Right ventricle myocardium inferior (tissue), 1 donor: Measurements from ENCODE around the gene PIM3. TPM values are rescaled to one million over a fixed set of nuclear protein-coding genes. Genes with fewer than 3 reads are reported as not detected.

Experiments
- ATAC-seq: fragments of 200-7000 bp; cut with Tn5 transposase; one replicate; pipeline ENCODE4 v1.9.1; 2020; ENCODE audit warnings: mild to moderate bottlenecking, moderate library complexity
- DNase-seq: peaks from one replicate; pipeline ENCODE4 v3.0.0; 2021; ENCODE audit errors: missing footprints
- intact Hi-C: fragments of 100-400 bp; cut with DNase I; formaldehyde crosslinking; loops from one replicate; pipeline ENCODE4 v1.11.0; 2022
- total RNA-seq: library from RNA; stranded (reverse); fragmentation: NEBNext Ultra II Directional; extraction: Animal tissue kit (Norgen Biotek cat#: 25700); gene quantifications from one replicate; pipeline ENCODE4 v1.2.1, GENCODE V29; 2021
- donor health status: DM: no; HTN: yes; CAD: no; lungs with severe emphysema.

The PIM3 gene
- total RNA-seq, 1 donor from 2014 or later: 56.9 TPM

DNA sequence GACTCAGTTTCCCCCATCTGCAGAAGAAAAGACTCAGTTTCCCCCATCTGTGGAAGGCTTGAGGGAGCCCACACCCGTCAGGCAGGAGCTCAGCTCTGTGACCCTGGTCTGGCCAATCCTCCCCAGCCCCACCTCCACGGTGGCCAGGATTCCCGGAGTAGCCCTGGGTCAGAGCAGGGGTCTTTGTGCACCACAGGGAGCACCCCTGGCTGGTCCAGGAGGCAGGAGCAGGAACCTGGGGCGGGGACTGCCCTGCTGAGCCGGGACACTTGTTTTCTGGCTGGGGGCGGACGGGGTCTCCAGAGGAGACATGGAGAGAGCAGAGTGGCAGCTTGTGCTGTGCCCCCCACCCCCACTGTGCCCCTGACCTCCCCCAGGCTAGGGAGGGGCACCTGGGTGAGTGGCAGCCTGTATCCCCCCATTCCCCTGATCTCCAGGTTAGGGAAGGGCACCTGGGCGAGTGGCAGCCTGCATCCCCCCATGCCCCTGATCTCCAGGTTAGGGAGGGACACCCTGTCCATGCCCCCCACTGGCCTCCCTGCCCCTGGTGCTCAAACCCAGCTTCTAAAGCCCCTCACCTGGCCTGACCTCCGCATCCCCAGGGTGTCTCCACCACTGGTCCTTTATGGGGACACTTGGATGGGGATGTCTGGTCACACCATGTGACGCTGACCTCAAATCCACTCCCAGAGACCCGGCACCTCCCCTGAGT, 33.2 kb downstream of the PIM3 start:
- intact Hi-C loops: loop anchor here (1.0 to 5.0 kb wide), 2 partner anchors 38 to 64 kb away; no protein-coding TSS in a partner anchor
- no peak for DNase-seq
- no peak for ATAC-seq

DNA sequence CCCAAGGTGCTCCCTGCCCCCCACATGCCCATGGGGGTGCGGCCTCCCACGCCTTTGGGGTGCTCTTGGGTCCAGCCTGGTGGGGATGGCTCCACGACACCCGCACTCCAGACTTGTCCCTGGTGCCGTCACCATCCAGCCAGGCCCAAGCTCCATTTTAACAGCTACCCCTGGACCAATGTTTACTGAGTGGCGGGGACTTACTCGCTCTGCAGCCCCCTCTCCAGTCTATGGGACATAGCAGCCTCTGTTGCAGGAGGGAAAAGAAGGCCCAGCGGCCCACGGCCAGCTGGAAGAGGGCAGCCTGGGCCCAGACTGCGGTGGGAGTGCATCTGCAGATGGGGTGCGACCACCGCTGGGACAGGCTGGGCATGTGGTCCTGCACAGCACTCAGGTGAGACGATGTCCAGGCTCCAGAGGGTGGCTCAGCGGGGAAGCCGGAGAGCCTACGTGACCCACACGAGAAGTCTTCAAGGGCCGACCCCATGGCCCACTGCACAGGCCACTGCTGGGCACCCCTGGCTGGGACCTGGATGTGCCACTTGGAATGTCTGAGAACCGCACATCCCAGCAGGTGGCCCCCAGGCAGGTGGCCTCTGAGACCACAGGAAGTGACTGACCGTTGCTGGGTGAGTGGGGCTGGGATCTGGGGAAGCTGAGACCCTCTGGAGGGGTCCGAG, 33.9 kb downstream of the PIM3 start:
- ATAC-seq (no peak), DNase-seq (no peak)
- intact Hi-C loops: loop anchor here (5.0 kb wide), 1 partner anchor 38 kb away; no protein-coding TSS in a partner anchor

DNA sequence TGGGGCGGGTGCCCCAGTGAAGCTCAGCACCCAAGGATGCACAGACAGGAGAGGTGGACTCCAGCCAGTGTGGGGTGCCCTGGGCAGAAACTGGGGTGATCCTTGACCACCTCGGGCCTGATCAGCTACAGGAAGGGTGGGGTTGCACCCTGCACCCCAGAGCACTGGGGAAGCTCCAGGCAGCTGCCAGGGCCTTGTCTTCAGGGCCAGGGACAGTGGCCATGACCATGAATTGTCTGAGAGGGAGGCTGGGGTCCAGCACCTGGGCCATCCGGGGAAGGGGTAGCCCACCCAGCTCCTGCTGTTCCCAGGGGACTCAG, 34.4 kb downstream of the PIM3 start:
- intact Hi-C loops: no loop called here
- DNase-seq: no peak
- no peak for ATAC-seq

DNA sequence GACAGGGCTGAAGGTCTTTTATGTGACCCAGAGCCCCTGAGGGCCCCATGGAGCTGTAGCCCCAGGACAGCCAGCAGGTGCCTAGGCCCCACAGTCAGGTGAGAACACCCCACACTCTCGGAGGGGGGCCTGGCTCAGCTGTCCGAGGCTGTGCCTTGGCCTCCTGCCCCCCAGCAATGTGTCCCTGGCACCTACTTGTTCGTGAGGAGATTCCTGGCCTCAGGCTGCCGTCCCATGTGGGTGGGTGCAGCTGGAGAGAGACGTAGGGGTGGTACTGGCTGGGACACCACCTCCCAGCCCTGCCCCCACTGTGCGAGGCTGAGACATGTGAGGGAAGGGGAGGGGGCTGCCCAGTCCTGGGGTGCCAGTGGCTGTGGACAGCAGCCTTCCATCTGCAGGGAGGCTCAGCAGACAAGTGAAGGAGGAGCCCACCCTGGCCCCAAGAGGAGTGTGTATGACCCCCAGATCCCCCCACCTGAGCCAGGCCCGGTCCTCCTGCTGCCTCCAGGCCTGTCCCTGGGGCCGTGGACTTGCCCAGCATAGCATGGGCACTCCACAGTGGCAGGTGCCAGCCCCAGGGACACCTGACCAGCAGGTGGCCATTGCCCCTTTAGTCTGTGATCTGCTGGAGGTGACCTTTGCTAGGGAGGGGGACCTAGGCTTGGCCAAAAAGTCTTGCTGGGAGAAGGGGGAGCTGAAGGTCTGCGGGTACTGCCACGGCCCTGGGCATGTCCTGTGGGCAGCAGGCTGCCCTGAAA, 35.0 kb downstream of the PIM3 start:
- no peak for DNase-seq
- no peak for ATAC-seq
- intact Hi-C loops: no loop called here

DNA sequence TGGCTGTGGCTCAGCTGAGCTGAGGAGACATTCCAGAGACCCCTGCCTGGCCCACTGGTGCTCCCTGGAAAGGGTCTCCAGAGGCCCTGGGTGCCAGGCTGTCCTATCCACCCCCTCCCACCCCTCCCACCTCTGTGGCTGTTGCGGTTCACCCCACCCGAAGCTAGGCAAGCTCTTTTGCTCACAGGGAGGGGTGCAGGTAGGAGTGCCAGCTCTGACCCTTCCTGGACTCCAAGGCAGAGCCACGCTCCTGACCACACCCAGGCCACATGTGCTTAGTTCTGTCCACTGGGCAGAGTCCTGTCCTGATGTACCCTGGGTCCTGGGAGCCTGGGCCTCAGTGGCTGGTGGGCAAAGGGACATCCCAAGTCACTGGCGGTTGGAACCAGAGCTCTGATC, 35.5 kb downstream of the PIM3 start:
- intact Hi-C loops: no loop called here
- DNase-seq (no peak), ATAC-seq (no peak)

DNA sequence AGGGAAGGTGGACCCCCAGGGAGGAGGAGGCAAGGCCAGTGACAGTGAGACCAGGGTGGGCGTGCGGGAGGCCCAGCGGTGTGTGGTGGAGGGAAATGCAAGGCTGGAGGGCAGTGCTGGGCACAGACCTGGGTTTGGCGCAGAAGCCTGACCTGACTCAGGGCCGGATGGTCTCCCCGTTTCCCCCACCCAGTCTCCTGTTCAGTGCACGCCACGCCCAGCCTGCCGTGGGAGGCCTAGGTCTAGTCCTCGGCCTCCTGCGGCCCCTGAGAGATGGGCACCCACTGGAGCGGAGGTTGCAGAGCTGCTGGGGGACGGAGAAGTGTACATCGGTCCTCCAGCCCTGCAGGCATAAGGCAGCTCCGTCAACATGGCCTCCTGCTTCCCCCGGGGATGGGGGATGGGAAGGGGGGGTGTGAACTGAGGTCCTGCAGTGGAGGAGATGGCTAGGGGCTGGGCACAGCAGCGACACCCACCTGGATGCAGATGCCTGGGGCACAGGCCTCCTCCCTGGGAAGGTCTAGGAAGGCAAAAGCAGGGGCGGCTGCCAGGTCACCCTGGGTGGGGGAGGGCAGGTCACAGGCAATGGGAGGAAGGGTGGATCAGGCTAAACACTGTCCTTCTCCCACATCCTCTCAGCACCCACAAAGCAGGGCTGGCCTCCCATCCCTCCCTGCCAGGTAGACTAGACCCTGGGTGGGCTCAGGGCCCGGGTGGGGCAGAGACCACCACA, 36.1 kb downstream of the PIM3 start:
- no peak for DNase-seq
- intact Hi-C loops: no loop called here
- no peak for ATAC-seq

DNA sequence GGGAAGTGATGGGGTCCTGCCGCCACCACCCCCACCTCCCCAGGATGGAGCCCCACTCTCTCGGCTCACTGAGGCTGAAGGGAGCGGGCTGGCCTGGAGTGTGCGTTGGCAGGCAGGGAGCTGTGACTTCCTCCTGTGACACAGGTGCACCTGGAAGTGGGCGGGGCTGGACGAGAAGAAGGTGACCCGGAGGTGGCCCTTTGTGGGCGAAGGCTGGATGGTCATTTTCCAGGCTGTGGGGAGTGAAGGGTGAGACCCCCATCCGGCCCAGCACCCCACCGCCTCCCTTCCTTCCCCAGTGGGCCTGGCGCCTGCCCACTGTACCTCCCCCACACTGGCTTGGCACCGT, 36.7 kb downstream of the PIM3 start:
- ATAC-seq (no peak), DNase-seq (no peak)
- intact Hi-C loops: no loop called here

DNA sequence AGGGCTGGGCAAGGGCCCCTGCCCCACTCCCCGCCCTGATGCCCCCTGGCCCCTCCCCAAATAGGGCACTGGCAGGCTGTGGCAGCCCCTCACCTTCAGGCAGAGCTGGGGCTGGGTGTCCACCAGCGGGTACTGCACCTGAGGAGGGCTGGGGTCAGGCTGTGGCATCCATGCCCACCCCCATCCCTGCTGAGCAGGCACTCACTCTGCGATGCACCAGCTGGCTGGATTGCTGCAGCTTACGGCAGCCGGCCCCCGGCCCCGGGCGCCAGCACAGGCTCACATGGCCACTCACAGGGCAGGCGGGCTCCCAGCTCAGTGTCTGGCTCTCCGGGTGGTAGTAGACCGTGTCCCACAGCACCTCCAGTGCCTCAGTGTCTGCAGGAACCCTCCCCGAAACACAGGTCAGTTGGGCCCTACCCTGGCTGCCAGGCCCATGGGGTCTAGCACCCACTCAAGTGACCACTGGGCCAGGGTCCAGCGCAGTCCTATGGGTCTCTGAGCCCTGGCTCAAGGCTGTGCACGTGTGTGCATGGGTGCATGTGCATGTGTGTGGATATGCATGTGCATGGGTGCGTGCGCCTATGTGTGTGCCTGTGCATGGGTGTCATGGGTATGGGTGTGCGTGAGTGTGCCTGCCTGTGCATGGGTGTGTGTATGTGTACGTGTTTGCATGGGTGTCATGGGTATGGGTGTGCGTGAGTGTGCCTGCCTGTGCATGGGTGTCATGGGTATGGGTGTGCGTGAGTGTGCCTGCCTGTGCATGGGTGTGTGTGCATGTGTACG, 37.6 kb downstream of the PIM3 start:
- DNase-seq (no peak), ATAC-seq (no peak)
- intact Hi-C loops: no loop called here

DNA sequence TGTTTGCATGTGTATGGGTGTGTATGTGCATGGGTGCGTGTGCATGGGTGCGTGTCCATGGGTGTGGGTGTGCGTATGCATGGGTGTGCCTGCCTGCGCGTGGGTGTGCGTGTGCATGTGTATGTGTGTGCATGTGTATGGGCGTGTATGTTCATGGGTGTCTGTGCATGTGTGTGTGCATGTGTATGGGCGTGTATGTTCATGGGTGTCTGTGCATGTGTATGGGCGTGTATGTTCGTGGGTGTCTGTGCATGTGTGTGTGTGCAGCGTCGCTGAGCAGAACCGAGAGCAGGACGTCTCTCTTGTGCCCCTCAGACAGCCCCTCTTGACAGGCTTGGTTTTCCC, 38.1 kb downstream of the PIM3 start:
- ATAC-seq (no peak), DNase-seq (no peak)
- intact Hi-C loops: no loop called here

DNA sequence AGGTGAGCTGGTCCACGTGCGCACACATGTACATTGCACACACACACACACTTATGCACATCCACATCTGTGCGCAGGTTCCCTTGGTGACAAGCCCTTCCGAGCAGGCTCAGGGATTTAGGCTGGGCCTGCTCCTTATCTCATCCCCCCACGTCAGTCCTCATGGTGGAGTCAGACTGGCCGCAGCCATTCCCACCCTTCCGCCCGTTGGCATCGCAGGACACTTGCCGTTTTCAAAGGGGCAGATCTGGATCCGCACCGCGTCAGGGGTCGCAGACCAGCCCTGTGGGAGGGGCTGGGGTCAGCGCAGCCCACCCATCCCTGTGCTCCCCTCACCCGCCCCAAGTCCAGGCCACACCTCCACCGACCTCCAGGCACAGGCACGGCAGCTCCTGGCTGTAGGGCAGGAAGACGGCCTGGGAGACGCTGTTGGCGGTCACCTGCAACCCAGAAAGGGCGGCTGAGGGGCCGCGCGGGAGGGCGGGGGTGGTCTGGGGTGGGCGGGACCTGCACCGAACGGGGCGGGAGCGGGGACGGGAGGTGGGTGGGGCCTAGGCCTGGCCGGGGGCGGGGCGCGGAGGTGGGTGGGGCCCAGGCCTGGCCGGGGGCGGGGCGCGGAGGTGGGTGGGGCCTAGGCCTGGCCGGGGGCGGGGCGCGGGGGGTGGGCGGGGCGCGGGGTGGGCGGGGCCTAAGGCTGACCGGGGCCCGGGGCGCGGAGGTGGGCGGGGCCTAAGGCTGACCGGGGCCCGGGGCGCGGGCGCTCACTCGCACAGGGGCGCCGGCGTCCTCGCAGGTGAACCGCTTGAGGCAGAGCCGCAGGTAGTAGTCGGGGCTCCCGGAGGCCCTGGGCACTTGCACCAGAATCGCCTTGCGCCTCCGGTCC, 38.7 kb downstream of the PIM3 start:
- intact Hi-C loops: no loop called here
- ATAC-seq: no peak
- no peak for DNase-seq

DNA sequence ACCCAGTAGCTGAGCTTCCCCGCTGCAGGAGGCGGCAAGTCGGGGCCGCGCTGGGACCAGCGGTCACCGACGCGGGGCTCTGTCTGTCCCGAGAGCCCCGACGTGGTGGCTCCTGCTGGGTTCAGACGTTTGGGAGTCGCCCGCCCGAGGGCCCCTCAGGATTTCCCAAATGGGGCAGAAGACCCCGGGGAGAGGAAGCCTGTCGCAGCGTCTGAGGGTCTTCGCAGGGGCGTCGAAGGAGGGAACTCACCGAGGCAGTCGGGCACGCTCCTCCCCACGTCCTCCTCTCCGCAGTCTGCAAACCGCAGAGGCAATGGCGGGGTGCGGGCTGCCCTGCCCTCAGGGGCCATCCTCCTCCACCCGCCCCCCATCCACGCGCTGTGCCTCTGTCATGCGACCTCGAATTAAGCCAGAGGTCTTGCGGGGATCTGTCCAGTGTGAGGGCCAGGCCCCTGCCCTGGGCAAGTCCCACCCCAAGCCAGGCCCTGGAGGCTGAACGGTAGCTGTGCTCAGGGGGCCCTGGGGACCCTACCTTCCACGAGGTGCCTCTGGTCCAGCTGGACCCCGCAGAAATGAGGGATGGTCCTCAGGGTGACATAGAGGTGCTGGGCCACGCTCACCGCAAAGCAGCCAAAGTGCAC, 39.5 kb downstream of the PIM3 start:
- intact Hi-C loops: no loop called here
- ATAC-seq (no peak), DNase-seq (no peak)

DNA sequence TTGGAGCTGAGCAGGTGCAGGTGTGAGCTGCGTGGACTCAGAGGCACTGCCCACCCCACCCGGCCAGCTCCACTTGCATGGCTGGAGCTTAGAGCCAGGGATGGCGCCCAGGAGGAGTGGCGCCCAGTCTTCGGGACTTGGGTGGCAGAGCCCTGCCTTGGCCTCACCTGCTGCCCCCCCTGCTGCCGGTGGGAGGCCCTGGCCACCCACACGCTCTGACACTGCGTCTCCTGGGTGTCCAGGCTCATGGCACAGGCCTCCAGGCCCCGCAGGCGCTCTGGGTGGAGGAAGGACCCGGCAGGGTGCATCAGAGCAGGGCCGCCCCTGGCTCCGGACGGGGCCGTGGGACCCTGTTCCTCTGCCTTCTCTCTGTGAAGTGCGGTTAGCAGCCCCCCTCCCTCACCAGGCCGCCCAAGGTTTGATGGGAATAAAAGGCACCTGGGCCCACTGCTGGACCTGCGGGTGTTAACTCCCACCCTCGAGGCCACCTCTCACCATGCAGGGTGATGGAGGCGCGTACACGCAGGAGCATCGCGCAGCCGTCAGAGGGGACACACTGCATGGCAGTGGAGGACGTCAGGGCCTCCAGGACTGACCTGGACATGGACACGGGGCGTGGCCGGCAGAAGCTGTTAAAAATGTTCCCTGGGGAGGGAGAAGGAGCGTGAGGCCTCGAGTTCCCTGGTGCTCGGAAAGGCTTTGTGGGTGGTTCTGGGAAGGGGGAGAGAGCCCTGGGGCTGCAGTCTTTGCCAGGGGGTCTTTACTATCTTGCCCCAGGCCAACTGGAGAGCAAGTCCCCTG, 40.2 kb downstream of the PIM3 start:
- intact Hi-C loops: no loop called here
- ATAC-seq (no peak), DNase-seq (no peak)

DNA sequence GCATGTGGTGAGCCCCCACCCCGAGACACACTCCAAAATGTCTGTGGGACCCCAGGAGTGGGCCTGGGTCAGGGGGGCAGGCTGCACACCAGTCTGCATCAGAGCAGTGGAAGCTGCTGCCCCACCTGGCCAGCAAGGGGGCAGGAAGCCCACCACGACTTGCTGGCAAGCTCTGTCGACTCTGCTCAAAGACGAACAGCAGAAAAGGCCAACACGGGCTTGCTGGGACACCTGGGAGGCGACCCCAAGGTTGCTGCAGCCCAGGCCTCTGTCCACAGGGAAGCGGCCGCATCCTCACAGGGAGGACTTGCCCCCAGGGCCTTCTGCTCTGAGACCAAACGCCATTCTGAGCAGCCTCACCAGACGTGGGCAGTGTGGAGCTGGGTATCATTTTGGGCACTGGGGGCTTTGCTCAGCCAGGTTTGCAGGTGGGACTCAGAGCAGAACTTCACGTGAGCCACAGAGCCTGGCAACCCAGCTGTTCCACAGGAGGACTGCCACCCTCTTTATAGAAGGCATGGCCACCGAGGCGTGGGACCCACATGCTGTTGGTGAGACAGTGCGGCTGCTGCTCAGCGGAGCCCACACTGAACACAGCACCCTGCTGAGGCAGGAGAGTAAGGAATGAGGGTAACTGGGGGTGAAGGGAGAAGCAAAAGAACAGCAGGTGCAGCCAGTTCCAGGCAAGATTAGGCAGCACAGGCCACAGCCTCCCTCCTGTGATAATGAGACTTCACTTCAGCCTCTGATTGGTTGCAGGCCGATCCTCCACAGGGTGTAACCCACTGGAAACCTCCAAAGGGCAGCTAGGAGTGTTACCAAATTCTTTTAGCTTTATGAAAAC, 41.0 kb downstream of the PIM3 start:
- no peak for ATAC-seq
- no peak for DNase-seq
- intact Hi-C loops: no loop called here

DNA sequence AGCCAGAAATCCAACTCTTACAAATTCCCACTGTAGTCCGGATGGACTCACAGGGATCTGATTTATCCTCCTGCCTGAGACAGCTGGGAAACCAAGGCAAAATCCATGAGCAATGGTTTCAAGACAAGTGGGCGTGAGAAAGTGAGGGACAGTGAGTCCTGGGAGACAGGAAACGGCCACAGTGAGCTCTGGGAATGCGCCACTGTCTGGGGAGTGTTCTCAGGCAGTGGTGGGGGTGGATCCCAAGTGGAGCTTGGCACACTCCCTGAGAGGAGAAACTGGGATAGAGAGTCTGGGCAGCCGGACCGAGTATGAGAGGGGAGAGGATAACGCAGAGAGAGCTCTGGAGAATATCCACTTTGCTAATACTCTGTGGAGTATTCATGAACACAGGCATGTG, 42.2 kb downstream of the PIM3 start:
- DNase-seq: no peak
- ATAC-seq: no peak
- intact Hi-C loops: no loop called here

DNA sequence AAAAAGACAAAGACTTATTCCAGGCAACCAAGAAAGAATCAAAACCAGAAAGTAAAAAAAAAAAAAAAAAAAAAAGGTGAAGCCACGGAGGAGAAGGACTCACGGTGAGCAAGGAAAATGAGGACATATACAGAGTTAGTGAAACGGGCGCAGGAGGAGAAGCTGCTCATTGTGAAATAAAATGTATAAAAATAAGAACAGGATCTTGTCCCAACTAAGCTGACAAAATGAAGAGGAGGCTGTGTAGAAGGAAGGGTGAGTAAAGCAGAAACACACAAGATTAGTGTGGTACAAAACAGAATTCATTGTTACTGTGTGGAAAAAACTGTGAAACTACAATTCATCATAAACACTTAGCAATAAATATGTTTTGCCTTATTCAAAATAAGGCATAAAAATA, 44.3 kb downstream of the PIM3 start:
- no peak for DNase-seq
- no peak for ATAC-seq

DNA sequence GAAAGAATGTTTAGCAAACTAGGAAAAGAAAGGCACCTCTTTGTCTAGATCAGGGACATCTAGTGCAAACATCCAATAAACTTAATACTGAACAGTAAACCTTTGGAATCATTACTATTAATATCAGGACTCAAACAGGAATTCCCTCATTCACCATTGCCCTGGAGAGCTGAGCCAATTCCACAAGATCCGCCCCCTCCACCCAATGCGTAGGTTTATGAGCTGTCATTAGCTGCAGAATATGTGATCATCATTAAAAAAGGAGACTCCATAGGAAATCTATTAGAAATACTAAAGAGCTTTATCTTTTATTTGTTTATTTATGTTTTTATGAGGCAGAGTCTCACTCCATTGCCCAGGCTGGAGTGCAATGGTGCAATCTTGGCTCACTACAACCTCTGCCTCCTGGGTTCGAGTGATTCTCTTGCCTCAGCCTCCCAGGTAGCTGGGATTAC, 46.5 kb downstream of the PIM3 start:
- DNase-seq: no peak
- intact Hi-C loops: no loop called here
- ATAC-seq: no peak

More for the DNA sequence above, 44.3 kb downstream of the PIM3 start:
- intact Hi-C loops: no loop called here
